SIG-M5 treated with dmso at 0.1 percent for 504 hours (cell line): Measurements from ENCODE around the gene PLA2G1B.
"Not testable (repeated sequence)": the region's sequence is repeated elsewhere in the genome, so short reads cannot be mapped to it uniquely, and the experiment has no call there.

Experiments
- DNase-seq: peaks from one replicate; lab custom pipeline; 2025; ENCODE audit not compliant: unreplicated experiment; lab: John Stamatoyannopoulos, UW

Gene PLA2G1B

GRCh38 chr12:120359128-120359527 lies 31.5 kb upstream of the PLA2G1B start:
- no peak for DNase-seq

- DNase-seq = no peak
Observed at GRCh38 chr12:120358412-120359100, 31.0 kb upstream of the PLA2G1B start.

GRCh38 chr12:120357104-120357503 lies 29.5 kb upstream of the PLA2G1B start:
- no peak for DNase-seq

GRCh38 chr12:120356567-120357030 lies 29.0 kb upstream of the PLA2G1B start:
- peak; percentile 86 for DNase-seq

- no peak for DNase-seq
Observed at GRCh38 chr12:120353556-120354317, 26.2 kb upstream of the PLA2G1B start.

GRCh38 chr12:120353136-120353535 lies 25.6 kb upstream of the PLA2G1B start:
- DNase-seq = no peak

- no peak for DNase-seq
Observed at GRCh38 chr12:120352117-120352516, 24.5 kb upstream of the PLA2G1B start.

- no peak for DNase-seq
Observed at GRCh38 chr12:120350576-120351350, 23.2 kb upstream of the PLA2G1B start.

GRCh38 chr12:120347766-120348165 lies 20.2 kb upstream of the PLA2G1B start:
- DNase-seq = no peak

- DNase-seq = no peak
Observed at GRCh38 chr12:120346681-120347080, 19.1 kb upstream of the PLA2G1B start.

GRCh38 chr12:120346031-120346430 lies 18.5 kb upstream of the PLA2G1B start:
- DNase-seq = no peak

GRCh38 chr12:120343692-120344091 lies 16.1 kb upstream of the PLA2G1B start:
- no peak for DNase-seq

GRCh38 chr12:120343039-120343537 lies 15.5 kb upstream of the PLA2G1B start:
- DNase-seq = no peak

GRCh38 chr12:120342175-120343038 lies 14.8 kb upstream of the PLA2G1B start:
- no peak for DNase-seq

- no peak for DNase-seq
Observed at GRCh38 chr12:120339256-120339655, 11.7 kb upstream of the PLA2G1B start.

- no peak for DNase-seq
Observed at GRCh38 chr12:120337730-120338129, 10.2 kb upstream of the PLA2G1B start.

- DNase-seq = not testable (repeated sequence)
Observed at GRCh38 chr12:120336392-120336791, 8.8 kb upstream of the PLA2G1B start.

GRCh38 chr12:120335447-120335846 lies 7.9 kb upstream of the PLA2G1B start:
- DNase-seq = not testable (repeated sequence)

- DNase-seq = no peak
Observed at GRCh38 chr12:120332523-120332922, 4.9 kb upstream of the PLA2G1B start.

- no peak for DNase-seq
Observed at GRCh38 chr12:120332041-120332440, 4.5 kb upstream of the PLA2G1B start.
